ENCODE measurements around the gene C2orf49. TPM values are rescaled to one million over a fixed set of nuclear protein-coding genes. Genes with fewer than 3 reads are reported as not detected.

The C2orf49 gene
- total RNA-seq, 1 donor from 2014 or later: 20.8 TPM

- Mint-ChIP-seq H3K27me3 (ENCODE audit: low read depth) (no peaks in the 10 kb centered on the region), H3K4me1 (peaks cover 29% of the 10 kb centered on the region), H3K4me3 (no peak overlapping the region), H3K36me3 (peaks cover 41% of the 10 kb centered on the region), H3K27ac (peak overlapping the region; percentile 21), H3K9me3 (no peaks in the 10 kb centered on the region)
- peak; percentile 91 for TF ChIP-seq CTCF (IDR thresholded peaks at IDR 0.05; ENCODE audit: unreplicated experiment)
- DNase-seq (ENCODE audit: low spot score in 2 of 2, unreplicated experiment in 2 of 2): peak; percentile 79 to 88
Observed at GRCh38 chr2:105369777-105370690, 32.7 kb downstream of the C2orf49 start.

- no peak overlapping the region for H3K4me3 Mint-ChIP-seq
- no peaks in the 10 kb centered on the region for H3K27me3 Mint-ChIP-seq (ENCODE audit: low read depth)
- H3K4me1 Mint-ChIP-seq: peaks cover 35% of the 10 kb centered on the region
- no peak for TF ChIP-seq CTCF (IDR thresholded peaks at IDR 0.05; ENCODE audit: unreplicated experiment)
- H3K9me3 Mint-ChIP-seq: no peaks in the 10 kb centered on the region
- peak overlapping the region; percentile 8 for H3K27ac Mint-ChIP-seq
- H3K36me3 Mint-ChIP-seq: peaks cover 38% of the 10 kb centered on the region
- no peak for DNase-seq (ENCODE audit: low spot score in 2 of 2, unreplicated experiment in 2 of 2)
Observed at GRCh38 chr2:105371156-105371555, 33.8 kb downstream of the C2orf49 start.

- Mint-ChIP-seq H3K27ac (no peak overlapping the region), H3K4me3 (no peak overlapping the region), H3K36me3 (peaks cover 34% of the 10 kb centered on the region), H3K27me3 (ENCODE audit: low read depth) (no peaks in the 10 kb centered on the region), H3K9me3 (no peaks in the 10 kb centered on the region), H3K4me1 (peaks cover 41% of the 10 kb centered on the region)
- TF ChIP-seq CTCF (IDR thresholded peaks at IDR 0.05; ENCODE audit: unreplicated experiment): no peak
- DNase-seq (ENCODE audit: low spot score in 2 of 2, unreplicated experiment in 2 of 2): no peak
Observed at GRCh38 chr2:105371810-105372209, 34.5 kb downstream of the C2orf49 start.

- peaks cover 28% of the 10 kb centered on the region for H3K36me3 Mint-ChIP-seq
- H3K27me3 Mint-ChIP-seq (ENCODE audit: low read depth): no peaks in the 10 kb centered on the region
- H3K4me1 Mint-ChIP-seq: peaks cover 50% of the 10 kb centered on the region
- H3K4me3 Mint-ChIP-seq: no peak overlapping the region
- no peak for DNase-seq (ENCODE audit: low spot score in 2 of 2, unreplicated experiment in 2 of 2)
- no peak for TF ChIP-seq CTCF (IDR thresholded peaks at IDR 0.05; ENCODE audit: unreplicated experiment)
- no peaks in the 10 kb centered on the region for H3K9me3 Mint-ChIP-seq
- H3K27ac Mint-ChIP-seq: no peak overlapping the region
Observed at GRCh38 chr2:105373344-105373781, 36.0 kb downstream of the C2orf49 start.

GRCh38 chr2:105373895-105374401 is 36.6 kb downstream of the C2orf49 start:
- peak overlapping the region; percentile 69 for H3K27ac Mint-ChIP-seq
- H3K27me3 Mint-ChIP-seq (ENCODE audit: low read depth): no peaks in the 10 kb centered on the region
- TF ChIP-seq CTCF (IDR thresholded peaks at IDR 0.05; ENCODE audit: unreplicated experiment): no peak
- H3K9me3 Mint-ChIP-seq: no peaks in the 10 kb centered on the region
- H3K4me1 Mint-ChIP-seq: peaks cover 55% of the 10 kb centered on the region
- H3K36me3 Mint-ChIP-seq: peaks cover 25% of the 10 kb centered on the region
- DNase-seq (ENCODE audit: low spot score in 2 of 2, unreplicated experiment in 2 of 2): no peak
- H3K4me3 Mint-ChIP-seq: no peak overlapping the region

Measured in mesothelial cell of epicardium (in vitro differentiated cells).